PC-9 (cell line): Measurements from ENCODE around the gene CHST14. TPM values are rescaled to one million over a fixed set of nuclear protein-coding genes. Genes with fewer than 3 reads are reported as not detected.

Source experiments
- BruUV-seq: library from RNA; stranded (reverse); fragments of 400-500 nt; replicated peaks from 2 replicates; lab custom pipeline; 2021; lab: Mats Ljungman, UMichigan
- CTCF ChIA-PET: fragments of 300-600 bp; sonication (Branson Sonifier 250); formaldehyde crosslinking; loops from one replicate; lab custom pipeline; 2022; ENCODE audit warnings: antibody characterized with exemption; lab: Charles Lee
- POLR2A ChIA-PET: fragments of 300-600 bp; sonication (Branson Sonifier 250); formaldehyde crosslinking; loops from one replicate; lab custom pipeline; 2022; ENCODE audit warnings: antibody characterized with exemption; ENCODE audit not compliant: unreplicated experiment; lab: Charles Lee
- DNase-seq, 2 experiments: peaks; one replicate each; pipeline versions ENCODE4 v3.0.0 to v3.0.0-alpha.2; 2015 to 2022; ENCODE audit warnings: mixed read lengths in 1 of 2
- H2AFZ ChIP-seq: fragments of 200-600 bp; sonication (generic); 2 replicates; pipeline ENCODE4 v1.8.1; 2017; ENCODE audit warnings: antibody characterized with exemption
- H3F3A ChIP-seq: fragments of 200-600 bp; sonication (generic); 2 replicates; pipeline ENCODE4 v1.8.1; 2017; ENCODE audit warnings: antibody characterized with exemption, mild to moderate bottlenecking, low read depth; ENCODE audit not compliant: insufficient read depth
- H3K27ac ChIP-seq: fragments of 200-600 bp; sonication (generic); 2 replicates; pipeline ENCODE4 v1.6.1; 2016; ENCODE audit warnings: mixed run types
- H3K27me3 ChIP-seq: fragments of 200-600 bp; sonication (generic); 2 replicates; pipeline ENCODE4 v1.6.1; 2016; ENCODE audit warnings: low read depth, mixed run types; ENCODE audit not compliant: insufficient read depth
- H3K36me3 ChIP-seq: fragments of 200-600 bp; sonication (generic); 2 replicates; pipeline ENCODE4 v1.6.1; 2016; ENCODE audit warnings: low read depth, mixed run types
- H3K4me1 ChIP-seq: fragments of 200-600 bp; sonication (generic); replicated peaks from 2 replicates; pipeline ENCODE4 v1.6.1; 2016; ENCODE audit warnings: mixed run types; ENCODE audit not compliant: insufficient read depth
- H3K4me2 ChIP-seq: fragments of 200-600 bp; sonication (generic); 2 replicates; pipeline ENCODE4 v1.6.1; 2017; ENCODE audit warnings: mixed run types
- H3K4me3 ChIP-seq: fragments of 200-600 bp; sonication (generic); 2 replicates; pipeline ENCODE4 v1.6.1; 2016; ENCODE audit warnings: mixed run types
- H3K79me2 ChIP-seq: fragments of 200-600 bp; sonication (generic); 2 replicates; pipeline ENCODE4 v1.6.1; 2017; ENCODE audit warnings: low read depth, mixed run types
- H3K9me2 ChIP-seq: fragments of 200-600 bp; sonication (generic); 2 replicates; pipeline ENCODE4 v1.8.1; 2017; ENCODE audit warnings: mild to moderate bottlenecking; ENCODE audit not compliant: insufficient read depth
- H3K9me3 ChIP-seq: fragments of 200-600 bp; sonication (generic); 2 replicates; pipeline ENCODE4 v1.8.1; 2016; ENCODE audit warnings: low read depth; ENCODE audit not compliant: insufficient read depth
- H4K20me1 ChIP-seq: fragments of 200-600 bp; sonication (generic); 2 replicates; pipeline ENCODE4 v1.8.1; 2017; ENCODE audit not compliant: insufficient read depth
- CTCF ChIP-seq: fragments of 200-600 bp; sonication (generic); conservative IDR thresholded peaks from 2 replicates; pipeline ENCODE4 v1.6.1; 2017; ENCODE audit warnings: mixed run types, antibody characterized with exemption, mild to moderate bottlenecking, moderate library complexity
- EZH2 ChIP-seq: fragments of 200-600 bp; sonication (generic); IDR thresholded peaks from 2 replicates; pipeline ENCODE4 v1.8.0; 2017; ENCODE audit warnings: antibody characterized with exemption, low read depth
- intact Hi-C: fragments of 100-400 bp; cut with micrococcal nuclease; formaldehyde crosslinking; loops from one replicate; pipeline ENCODE4 v1.10.0; 2022; ENCODE audit not compliant: unreplicated experiment
- total RNA-seq: library from RNA; stranded (reverse); gene quantifications from 2 replicates; pipeline ENCODE4 v1.2.3, GENCODE V29; 2021

The CHST14 gene
- total RNA-seq, 1 experiment from 2014 or later, result 34.3 TPM

GRCh38 chr15:40483919-40484318 lies 13.1 kb downstream of the CHST14 start:
- H3K27ac ChIP-seq, result no peak overlapping the region
- intact Hi-C loops, result no loop called here
- H3K4me1 ChIP-seq, result no peaks in the 10 kb centered on the region
- H4K20me1 ChIP-seq, result no peaks in the 10 kb centered on the region
- no TSS peak for BruUV-seq
- no peaks in the 10 kb centered on the region for H3K9me3 ChIP-seq
- H3K79me2 ChIP-seq, result no peaks in the 10 kb centered on the region
- no peaks in the 10 kb centered on the region for H3K36me3 ChIP-seq
- H3K4me2 ChIP-seq, result no peak overlapping the region
- ChIA-PET CTCF (no interaction called here), POLR2A (no interaction called here)
- no peaks in the 10 kb centered on the region for H3K27me3 ChIP-seq
- no peaks in the 10 kb centered on the region for H3F3A ChIP-seq
- TF ChIP-seq CTCF, result no peak
- TF ChIP-seq EZH2, result no peak
- no peaks in the 10 kb centered on the region for H3K9me2 ChIP-seq
- H3K4me3 ChIP-seq, result no peak overlapping the region
- no peak for DNase-seq
- H2AFZ ChIP-seq, result no peak overlapping the region

- Histone ChIP-seq H3K9me3 (no peaks in the 10 kb centered on the region), H3K4me1 (no peaks in the 10 kb centered on the region), H3F3A (no peaks in the 10 kb centered on the region), H3K4me3 (no peak overlapping the region), H3K27me3 (no peaks in the 10 kb centered on the region), H3K79me2 (no peaks in the 10 kb centered on the region), H3K4me2 (no peak overlapping the region), H3K27ac (no peak overlapping the region), H3K36me3 (no peaks in the 10 kb centered on the region), H2AFZ (no peak overlapping the region), H3K9me2 (no peaks in the 10 kb centered on the region), H4K20me1 (no peaks in the 10 kb centered on the region)
- BruUV-seq, result no TSS peak
- intact Hi-C loops, result no loop called here
- TF ChIP-seq CTCF (no peak), EZH2 (no peak)
- POLR2A ChIA-PET, result no interaction called here
- CTCF ChIA-PET, result no interaction called here
- DNase-seq, result no peak
Measured at GRCh38 chr15:40486066-40486770, 15.4 kb downstream of the CHST14 start.

- CTCF ChIA-PET, result no interaction called here
- Histone ChIP-seq H3K79me2 (no peaks in the 10 kb centered on the region), H3K4me1 (peaks cover 4% of the 10 kb centered on the region), H4K20me1 (no peaks in the 10 kb centered on the region), H3K9me2 (no peaks in the 10 kb centered on the region), H3K4me2 (no peak overlapping the region), H3K36me3 (no peaks in the 10 kb centered on the region), H2AFZ (no peak overlapping the region), H3F3A (no peaks in the 10 kb centered on the region), H3K27me3 (no peaks in the 10 kb centered on the region), H3K27ac (no peak overlapping the region), H3K9me3 (no peaks in the 10 kb centered on the region), H3K4me3 (no peak overlapping the region)
- no TSS peak for BruUV-seq
- intact Hi-C loops, result no loop called here
- DNase-seq, result no peak
- TF ChIP-seq CTCF (no peak), EZH2 (no peak)
- POLR2A ChIA-PET, result no interaction called here
Measured at GRCh38 chr15:40487816-40488682, 17.3 kb downstream of the CHST14 start.
